ENCODE results near the gene INCENP. TPM values are rescaled to one million over a fixed set of nuclear protein-coding genes. Genes with fewer than 3 reads are reported as not detected.

Gene INCENP
- polyA plus RNA-seq, 4 donors = 4.5 to 24.2 (median 12.5) TPM

DNA sequence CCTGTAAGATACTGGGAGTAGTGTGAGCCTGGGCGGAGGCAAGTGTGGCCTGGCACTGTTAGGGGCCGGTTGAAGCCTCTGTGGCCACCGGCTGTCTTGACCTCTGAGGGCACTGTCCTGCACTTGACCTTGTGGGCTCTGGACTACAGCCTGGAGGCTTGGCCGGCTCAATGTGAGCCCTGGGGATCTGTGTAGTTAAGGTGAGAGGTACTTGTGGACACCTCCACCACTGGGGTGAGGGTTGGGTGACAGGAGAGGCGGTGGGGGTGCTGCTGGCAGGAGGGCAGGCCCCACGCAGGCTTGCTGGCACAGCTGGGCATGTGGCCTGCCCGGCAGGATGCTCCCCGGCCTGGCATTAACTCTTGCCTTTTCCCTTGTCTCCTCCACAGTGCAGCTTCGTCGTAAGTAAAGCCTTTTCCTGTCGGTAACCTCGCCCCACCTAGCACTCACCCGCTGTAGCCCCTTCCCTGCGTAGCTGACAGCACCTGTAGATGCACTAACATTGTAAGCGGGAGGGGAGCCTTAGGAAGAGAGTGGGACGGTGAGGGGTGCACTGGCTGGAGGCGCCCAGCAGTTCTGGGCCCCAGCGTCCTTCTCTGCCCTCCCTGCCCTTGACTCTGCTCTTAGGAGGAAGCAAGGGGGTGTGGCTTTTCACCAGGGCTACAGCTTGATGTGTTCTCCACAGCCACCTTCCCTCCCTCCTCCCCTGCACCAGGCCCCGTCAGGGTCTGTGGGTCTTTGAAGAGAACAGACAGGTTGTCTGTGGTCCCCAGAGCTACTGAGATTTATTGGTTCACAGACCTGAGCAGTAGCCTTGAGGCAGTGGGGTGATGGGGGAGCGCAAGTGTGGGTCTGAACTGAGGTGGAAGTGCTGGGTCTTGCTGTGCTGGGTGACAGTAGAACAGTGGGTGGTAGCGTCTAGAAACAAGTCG lies 17.6 kb downstream of the INCENP start:
- H3K36me3 ChIP-seq (ENCODE audit: control insufficient read depth in 3 of 3, insufficient read depth in 2 of 3, low read depth in 1 of 3, low read length in 3 of 3) = peaks cover 0 to 91% (median 15%) of the 10 kb centered on the region in 3 donors
- DNase-seq (no peak), FAIRE-seq (no peak)

DNA sequence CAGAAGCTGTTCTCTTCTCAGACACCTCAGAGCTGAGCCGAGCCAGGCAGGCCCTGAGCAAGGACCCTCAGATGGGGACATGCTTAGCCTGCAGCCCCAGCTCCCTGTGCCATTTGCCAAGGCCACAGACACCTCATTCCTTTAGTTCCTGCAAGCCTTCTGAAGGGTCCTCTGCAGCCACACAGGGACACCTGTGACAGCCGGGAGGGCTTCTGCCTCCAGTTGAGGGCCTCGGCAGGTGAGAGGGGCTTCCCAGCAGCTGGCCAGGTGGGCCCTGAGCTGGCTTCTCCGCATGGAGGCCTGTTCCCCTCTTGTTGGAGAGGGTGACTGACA lies 18.2 kb downstream of the INCENP start:
- FAIRE-seq = no peak
- Histone ChIP-seq H3K9me3 (ENCODE audit: control insufficient read depth in 2 of 2, insufficient read depth in 1 of 2, low read depth in 1 of 2, low read length in 1 of 2) (no peaks in the 10 kb centered on the region), H3K27ac (ENCODE audit: low read depth in 1 of 3, low read length in 2 of 3) (no peak overlapping the region), H3K4me3 (ENCODE audit: low read depth in 1 of 3, low read length in 3 of 3) (no peak overlapping the region), H3K27me3 (ENCODE audit: control insufficient read depth in 3 of 3, insufficient read depth in 3 of 3, low read length in 3 of 3) (no peaks in the 10 kb centered on the region), H3K4me1 (ENCODE audit: control insufficient read depth in 3 of 3, insufficient read depth in 2 of 3, low read depth in 1 of 3, low read length in 2 of 3) (no peaks in the 10 kb centered on the region), H3K36me3 (ENCODE audit: control insufficient read depth in 3 of 3, insufficient read depth in 2 of 3, low read depth in 1 of 3, low read length in 3 of 3) (peaks cover 4 to 91% (median 19%) of the 10 kb centered on the region in 3 donors)
- no peak for DNase-seq
- WGBS, 3 donors = 95 to 99% (median 98%) methylated on average over 4 of the region's 4 CpGs

More for the DNA sequence above, 17.6 kb downstream of the INCENP start:
- Histone ChIP-seq H3K4me3 (ENCODE audit: low read depth in 1 of 3, low read length in 3 of 3) (no peak overlapping the region), H3K27ac (ENCODE audit: low read depth in 1 of 3, low read length in 2 of 3) (no peak overlapping the region), H3K27me3 (ENCODE audit: control insufficient read depth in 3 of 3, insufficient read depth in 3 of 3, low read length in 3 of 3) (no peaks in the 10 kb centered on the region), H3K9me3 (ENCODE audit: control insufficient read depth in 2 of 2, insufficient read depth in 1 of 2, low read depth in 1 of 2, low read length in 1 of 2) (no peaks in the 10 kb centered on the region), H3K4me1 (ENCODE audit: control insufficient read depth in 3 of 3, insufficient read depth in 2 of 3, low read depth in 1 of 3, low read length in 2 of 3) (no peaks in the 10 kb centered on the region)
- 88 to 95% (median 92%) methylated on average over 18 to 22 of the region's 22 CpGs for WGBS, 3 donors

DNA sequence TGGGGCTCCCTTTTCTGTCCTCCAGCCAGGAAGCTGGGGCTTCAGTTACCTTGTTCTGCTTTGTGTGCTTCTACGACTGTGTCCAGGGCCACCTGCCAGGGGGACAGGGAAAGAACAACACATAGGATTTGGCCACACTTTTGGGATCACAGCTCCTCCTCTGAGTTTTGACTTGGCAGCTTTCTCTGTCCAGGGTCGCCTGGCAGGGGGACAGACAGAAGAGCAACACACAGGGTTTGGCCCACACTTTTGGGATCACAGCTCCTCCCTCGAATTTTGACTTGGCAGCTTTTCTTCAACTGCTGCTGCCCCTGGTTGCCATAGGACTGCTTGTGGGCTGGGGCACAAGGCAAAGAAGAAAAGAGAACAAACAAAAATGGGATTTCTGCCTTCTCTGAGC lies 19.1 kb downstream of the INCENP start:
- no peak for DNase-seq
- no peaks in the 10 kb centered on the region for H3K27me3 ChIP-seq (ENCODE audit: control insufficient read depth in 3 of 3, insufficient read depth in 3 of 3, low read length in 3 of 3)
- H3K27ac ChIP-seq (ENCODE audit: low read depth in 1 of 3, low read length in 2 of 3) = no peak overlapping the region
- no peak for FAIRE-seq
- H3K4me1 ChIP-seq (ENCODE audit: control insufficient read depth in 3 of 3, insufficient read depth in 2 of 3, low read depth in 1 of 3, low read length in 2 of 3) = no peaks in the 10 kb centered on the region
- H3K4me3 ChIP-seq (ENCODE audit: low read depth in 1 of 3, low read length in 3 of 3) = no peak overlapping the region
- H3K9me3 ChIP-seq (ENCODE audit: control insufficient read depth in 2 of 2, insufficient read depth in 1 of 2, low read depth in 1 of 2, low read length in 1 of 2) = no peaks in the 10 kb centered on the region
- 64 to 88% (median 74%) methylated on average over 3 of the region's 3 CpGs for WGBS, 3 donors
- H3K36me3 ChIP-seq (ENCODE audit: control insufficient read depth in 3 of 3, insufficient read depth in 2 of 3, low read depth in 1 of 3, low read length in 3 of 3) = peaks cover 10 to 92% (median 21%) of the 10 kb centered on the region in 3 donors

DNA sequence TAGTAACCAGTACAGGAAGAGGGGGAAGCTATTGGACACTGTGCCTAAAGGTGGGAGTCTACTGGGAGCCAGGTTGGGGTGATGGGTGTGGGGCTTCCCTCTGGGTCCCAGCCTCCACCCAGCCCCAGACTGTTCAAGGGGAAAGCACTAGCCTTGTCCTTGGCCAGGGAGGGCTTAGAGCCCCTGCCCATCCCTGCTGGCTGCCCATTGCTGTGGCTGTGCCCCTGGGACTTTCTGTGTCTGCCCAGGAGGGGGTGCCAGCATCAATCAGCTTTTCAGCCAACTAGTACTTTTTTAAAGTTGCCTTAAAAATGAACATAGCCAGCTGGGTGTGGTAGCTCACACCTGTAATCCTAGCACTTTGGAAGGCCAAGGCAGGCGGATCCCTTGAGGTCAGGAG lies 19.9 kb downstream of the INCENP start:
- 71 to 86% (median 80%) methylated on average over 1 of the region's 1 CpG for WGBS, 3 donors
- DNase-seq (no peak), FAIRE-seq (no peak)
- H3K4me1 ChIP-seq (ENCODE audit: control insufficient read depth in 3 of 3, insufficient read depth in 2 of 3, low read depth in 1 of 3, low read length in 2 of 3) = no peaks in the 10 kb centered on the region
- no peak overlapping the region for H3K27ac ChIP-seq (ENCODE audit: low read depth in 1 of 3, low read length in 2 of 3)
- no peaks in the 10 kb centered on the region for H3K27me3 ChIP-seq (ENCODE audit: control insufficient read depth in 3 of 3, insufficient read depth in 3 of 3, low read length in 3 of 3)
- no peak overlapping the region for H3K4me3 ChIP-seq (ENCODE audit: low read depth in 1 of 3, low read length in 3 of 3)
- no peaks in the 10 kb centered on the region for H3K9me3 ChIP-seq (ENCODE audit: control insufficient read depth in 2 of 2, insufficient read depth in 1 of 2, low read depth in 1 of 2, low read length in 1 of 2)
- peaks cover 10 to 92% (median 19%) of the 10 kb centered on the region in 3 donors for H3K36me3 ChIP-seq (ENCODE audit: control insufficient read depth in 3 of 3, insufficient read depth in 2 of 3, low read depth in 1 of 3, low read length in 3 of 3)

GRCh38 chr11:62144641-62145255 lies 20.9 kb downstream of the INCENP start:
- H3K4me3 ChIP-seq (ENCODE audit: low read depth in 1 of 3, low read length in 3 of 3) = no peak overlapping the region
- no peaks in the 10 kb centered on the region for H3K4me1 ChIP-seq (ENCODE audit: control insufficient read depth in 3 of 3, insufficient read depth in 2 of 3, low read depth in 1 of 3, low read length in 2 of 3)
- peaks cover 12 to 85% (median 21%) of the 10 kb centered on the region in 3 donors for H3K36me3 ChIP-seq (ENCODE audit: control insufficient read depth in 3 of 3, insufficient read depth in 2 of 3, low read depth in 1 of 3, low read length in 3 of 3)
- DNase-seq (no peak), FAIRE-seq (no peak)
- no peaks in the 10 kb centered on the region for H3K9me3 ChIP-seq (ENCODE audit: control insufficient read depth in 2 of 2, insufficient read depth in 1 of 2, low read depth in 1 of 2, low read length in 1 of 2)
- no peak overlapping the region for H3K27ac ChIP-seq (ENCODE audit: low read depth in 1 of 3, low read length in 2 of 3)
- H3K27me3 ChIP-seq (ENCODE audit: control insufficient read depth in 3 of 3, insufficient read depth in 3 of 3, low read length in 3 of 3) = no peaks in the 10 kb centered on the region
- 96 to 98% (median 97%) methylated on average over 24 of the region's 24 CpGs for WGBS, 3 donors

- FAIRE-seq (no peak), DNase-seq (no peak)
- Histone ChIP-seq H3K27ac (ENCODE audit: low read depth in 1 of 3, low read length in 2 of 3) (no peak overlapping the region), H3K4me1 (ENCODE audit: control insufficient read depth in 3 of 3, insufficient read depth in 2 of 3, low read depth in 1 of 3, low read length in 2 of 3) (no peaks in the 10 kb centered on the region), H3K4me3 (ENCODE audit: low read depth in 1 of 3, low read length in 3 of 3) (no peak overlapping the region), H3K27me3 (ENCODE audit: control insufficient read depth in 3 of 3, insufficient read depth in 3 of 3, low read length in 3 of 3) (no peaks in the 10 kb centered on the region), H3K36me3 (ENCODE audit: control insufficient read depth in 3 of 3, insufficient read depth in 2 of 3, low read depth in 1 of 3, low read length in 3 of 3) (peaks cover 12 to 85% (median 21%) of the 10 kb centered on the region in 3 donors), H3K9me3 (ENCODE audit: control insufficient read depth in 2 of 2, insufficient read depth in 1 of 2, low read depth in 1 of 2, low read length in 1 of 2) (no peaks in the 10 kb centered on the region)
- WGBS, 3 donors = 95 to 97% (median 96%) methylated on average over 10 to 11 of the region's 11 CpGs
These were observed 21.6 kb downstream of the INCENP start for GRCh38 chr11:62145261-62145871.

GRCh38 chr11:62146476-62147200 lies 22.8 kb downstream of the INCENP start:
- no peak overlapping the region for H3K27ac ChIP-seq (ENCODE audit: low read depth in 1 of 3, low read length in 2 of 3)
- no peak for FAIRE-seq
- DNase-seq = no peak
- peaks cover 12 to 85% (median 18%) of the 10 kb centered on the region in 3 donors for H3K36me3 ChIP-seq (ENCODE audit: control insufficient read depth in 3 of 3, insufficient read depth in 2 of 3, low read depth in 1 of 3, low read length in 3 of 3)
- H3K4me1 ChIP-seq (ENCODE audit: control insufficient read depth in 3 of 3, insufficient read depth in 2 of 3, low read depth in 1 of 3, low read length in 2 of 3) = no peaks in the 10 kb centered on the region
- H3K4me3 ChIP-seq (ENCODE audit: low read depth in 1 of 3, low read length in 3 of 3) = no peak overlapping the region
- 91 to 95% (median 93%) methylated on average over 25 to 36 of the region's 36 CpGs for WGBS, 3 donors
- H3K27me3 ChIP-seq (ENCODE audit: control insufficient read depth in 3 of 3, insufficient read depth in 3 of 3, low read length in 3 of 3) = no peaks in the 10 kb centered on the region
- no peaks in the 10 kb centered on the region for H3K9me3 ChIP-seq (ENCODE audit: control insufficient read depth in 2 of 2, insufficient read depth in 1 of 2, low read depth in 1 of 2, low read length in 1 of 2)

- no peaks in the 10 kb centered on the region for H3K4me1 ChIP-seq (ENCODE audit: control insufficient read depth in 3 of 3, insufficient read depth in 2 of 3, low read depth in 1 of 3, low read length in 2 of 3)
- no peaks in the 10 kb centered on the region for H3K9me3 ChIP-seq (ENCODE audit: control insufficient read depth in 2 of 2, insufficient read depth in 1 of 2, low read depth in 1 of 2, low read length in 1 of 2)
- H3K4me3 ChIP-seq (ENCODE audit: low read depth in 1 of 3, low read length in 3 of 3) = no peak overlapping the region
- H3K36me3 ChIP-seq (ENCODE audit: control insufficient read depth in 3 of 3, insufficient read depth in 2 of 3, low read depth in 1 of 3, low read length in 3 of 3) = peaks cover 12 to 84% (median 18%) of the 10 kb centered on the region in 3 donors
- WGBS, 3 donors = 95% methylated on average over 12 of the region's 12 CpGs
- no peak overlapping the region for H3K27ac ChIP-seq (ENCODE audit: low read depth in 1 of 3, low read length in 2 of 3)
- FAIRE-seq (no peak), DNase-seq (no peak)
- H3K27me3 ChIP-seq (ENCODE audit: control insufficient read depth in 3 of 3, insufficient read depth in 3 of 3, low read length in 3 of 3) = no peaks in the 10 kb centered on the region
These were observed 23.7 kb downstream of the INCENP start for GRCh38 chr11:62147545-62147944.
